Endodermal cell (in vitro differentiated cells): ENCODE results near the gene FILIP1. TPM values are rescaled to one million over a fixed set of nuclear protein-coding genes. Genes with fewer than 3 reads are reported as not detected.

Experiments used
- DNase-seq: peaks from one replicate; pipeline ENCODE4 v3.0.0-alpha.2; 2017
- H3K27ac ChIP-seq: 2 replicates; pipeline ENCODE4 v1.5.1; 2013; ENCODE audit warnings: mild to moderate bottlenecking, low read depth, low read length, moderate library complexity
- H3K27me3 ChIP-seq: 2 replicates; pipeline ENCODE4 v1.6.1; 2013; ENCODE audit warnings: mild to moderate bottlenecking, low read length, moderate library complexity; ENCODE audit not compliant: insufficient read depth, control insufficient read depth, poor library complexity, severe bottlenecking
- H3K36me3 ChIP-seq: 2 replicates; pipeline ENCODE4 v1.7.0; 2013; ENCODE audit warnings: mild to moderate bottlenecking, low read length, moderate library complexity; ENCODE audit not compliant: control insufficient read depth, insufficient read depth
- H3K4me1 ChIP-seq: one replicate; pipeline ENCODE4 v1.7.0; 2013; ENCODE audit warnings: low read length; ENCODE audit not compliant: control insufficient read depth, insufficient read depth
- H3K4me3 ChIP-seq: 2 replicates; pipeline ENCODE4 v1.5.1; 2013; ENCODE audit warnings: mild to moderate bottlenecking, low read length, moderate library complexity
- H3K9ac ChIP-seq: 2 replicates; pipeline ENCODE4 v1.6.1; 2013; ENCODE audit warnings: mild to moderate bottlenecking, low read length, moderate library complexity; ENCODE audit not compliant: poor library complexity, severe bottlenecking; ENCODE audit errors: extremely low read depth
- H3K9me3 ChIP-seq: 2 replicates; pipeline ENCODE4 v1.6.1; 2013; ENCODE audit warnings: mild to moderate bottlenecking, low read length, moderate library complexity; ENCODE audit not compliant: control insufficient read depth
- H3K27ac Mint-ChIP-seq: 2 replicates; pipeline ENCODE4 v1.8.0; 2020; ENCODE audit warnings: mixed read lengths
- H3K27me3 Mint-ChIP-seq: 2 replicates; pipeline ENCODE4 v1.8.0; 2021; ENCODE audit warnings: mild to moderate bottlenecking, mixed read lengths; ENCODE audit not compliant: insufficient read depth
- H3K36me3 Mint-ChIP-seq: 2 replicates; pipeline ENCODE4 v1.8.0; 2020; ENCODE audit warnings: low read depth, mixed read lengths
- H3K4me1 Mint-ChIP-seq: 2 replicates; pipeline ENCODE4 v1.8.0; 2020; ENCODE audit warnings: mixed read lengths
- H3K4me3 Mint-ChIP-seq: 2 replicates; pipeline ENCODE4 v1.8.0; 2020; ENCODE audit warnings: mild to moderate bottlenecking, moderate library complexity, mixed read lengths
- H3K9me3 Mint-ChIP-seq: 2 replicates; pipeline ENCODE4 v1.8.0; 2020; ENCODE audit warnings: mild to moderate bottlenecking, mixed read lengths
- CTCF ChIP-seq: fragments of 200-600 bp; sonication (generic); conservative IDR thresholded peaks from 2 replicates; pipeline ENCODE4 v1.5.0; 2021; ENCODE audit warnings: antibody characterized with exemption, mild to moderate bottlenecking
- WGBS, 2 experiments: methylation state at CpG; one replicate each; pipeline versions ENCODE4 v1.1.5 to v1.1.7; 2013; ENCODE audit warnings: missing lambda C conversion rate in 2 of 2, mixed read lengths in 1 of 2; ENCODE audit not compliant: insufficient coverage in 1 of 2, insufficient read length in 1 of 2; 5-methylcytosine and 5-hydroxymethylcytosine counted together
- total RNA-seq, 2 donors: library from RNA; stranded (reverse); fragmentation: NEBNext Ultra II Directional in 1 of 2; extraction: Animal tissue kit (Norgen Biotek cat#: 25700) in 1 of 2; gene quantifications; 2 replicates in 1 of 2; 3 replicates in 1 of 2; pipeline ENCODE4 v1.2.1, GENCODE V29; 2021

The FILIP1 gene
- total RNA-seq, 2 donors from 2014 or later = 0.35 TPM

- Histone ChIP-seq H3K4me3 (no peak overlapping the region), H3K36me3 (no peaks in the 10 kb centered on the region), H3K27me3 (no peaks in the 10 kb centered on the region), H3K9me3 (no peaks in the 10 kb centered on the region), H3K4me1 (no peaks in the 10 kb centered on the region), H3K9ac (no peak overlapping the region), H3K27ac (no peak overlapping the region)
- TF ChIP-seq CTCF = no peak
- 91 to 100% methylated on average over 2 to 3 of the region's 3 CpGs for WGBS, 2 experiments
- Mint-ChIP-seq H3K9me3 (no peaks in the 10 kb centered on the region), H3K36me3 (no peaks in the 10 kb centered on the region), H3K4me3 (no peak overlapping the region), H3K27ac (no peak overlapping the region), H3K4me1 (no peaks in the 10 kb centered on the region), H3K27me3 (no peaks in the 10 kb centered on the region)
- no peak for DNase-seq
These were observed 191.3 kb downstream of the FILIP1 start for GRCh38 chr6:75302280-75302679.

DNA sequence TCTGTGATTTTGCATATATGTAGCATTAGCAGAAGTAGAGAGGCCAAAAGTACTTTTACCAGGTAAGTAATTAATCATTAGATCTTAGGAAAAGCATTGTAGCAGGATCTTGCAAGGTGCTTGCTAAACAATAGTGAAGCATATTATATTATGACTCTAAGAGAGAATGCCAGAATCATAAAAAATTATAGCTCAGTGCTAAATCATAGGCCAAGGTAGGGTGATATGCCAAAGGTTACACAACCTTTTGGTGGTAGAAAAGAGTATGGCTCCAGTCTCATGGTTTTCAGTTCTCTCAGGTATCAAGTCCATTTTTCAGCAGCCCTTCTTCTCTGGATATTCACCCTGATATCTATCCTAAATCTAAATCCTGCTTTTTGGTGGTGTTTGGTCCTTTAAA is 192.1 kb downstream of the FILIP1 start:
- Mint-ChIP-seq H3K4me1 (no peaks in the 10 kb centered on the region), H3K9me3 (no peaks in the 10 kb centered on the region), H3K4me3 (no peak overlapping the region), H3K27ac (no peak overlapping the region), H3K27me3 (no peaks in the 10 kb centered on the region), H3K36me3 (no peaks in the 10 kb centered on the region)
- H3K9me3 ChIP-seq = no peaks in the 10 kb centered on the region
- no peak overlapping the region for H3K9ac ChIP-seq
- no peaks in the 10 kb centered on the region for H3K36me3 ChIP-seq
- H3K27ac ChIP-seq = no peak overlapping the region
- no peak overlapping the region for H3K4me3 ChIP-seq
- H3K27me3 ChIP-seq = no peaks in the 10 kb centered on the region
- H3K4me1 ChIP-seq = no peaks in the 10 kb centered on the region
- DNase-seq = no peak
- TF ChIP-seq CTCF = no peak

DNA sequence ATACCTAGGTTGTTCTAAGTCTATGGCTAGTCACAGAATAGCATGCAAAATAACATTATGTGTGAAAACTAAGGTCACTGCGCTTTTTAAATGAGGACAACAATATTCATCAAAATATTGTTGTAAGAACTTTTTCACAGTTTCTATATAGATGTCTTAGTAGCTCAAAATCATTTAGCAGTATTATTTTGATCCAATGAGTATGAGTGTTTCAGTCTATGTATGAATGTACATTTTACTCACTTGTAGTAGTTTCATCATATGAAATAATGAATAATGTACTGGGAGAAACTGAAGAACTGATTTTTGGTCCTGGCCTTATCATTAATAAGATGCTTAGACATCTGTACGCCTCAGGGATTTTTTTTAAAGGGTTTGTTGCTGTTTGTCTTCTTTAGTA is 192.5 kb downstream of the FILIP1 start:
- no peak overlapping the region for H3K27ac Mint-ChIP-seq
- Histone ChIP-seq H3K36me3 (no peaks in the 10 kb centered on the region), H3K4me1 (no peaks in the 10 kb centered on the region), H3K27ac (no peak overlapping the region), H3K27me3 (no peaks in the 10 kb centered on the region), H3K4me3 (no peak overlapping the region), H3K9me3 (no peaks in the 10 kb centered on the region), H3K9ac (no peak overlapping the region)
- WGBS, 2 experiments = 97% methylated on average over 2 of the region's 2 CpGs; no CpG with 5 or more reads in 1 of the 2 experiments
- no peak for TF ChIP-seq CTCF
- H3K4me3 Mint-ChIP-seq = no peak overlapping the region
- DNase-seq = no peak
- H3K36me3 Mint-ChIP-seq = no peaks in the 10 kb centered on the region
- no peaks in the 10 kb centered on the region for H3K9me3 Mint-ChIP-seq
- H3K4me1 Mint-ChIP-seq = no peaks in the 10 kb centered on the region
- H3K27me3 Mint-ChIP-seq = no peaks in the 10 kb centered on the region
